Effector memory CD4-positive, alpha-beta T cell (primary cell): ENCODE data around the gene CTNNBL1.
"Not testable (repeated sequence)": the region's sequence is repeated elsewhere in the genome, so short reads cannot be mapped to it uniquely, and the experiment has no call there.

Source experiments
- DNase-seq, 3 donors: peaks; one replicate each; pipeline ENCODE4 v3.0.0-alpha.2; 2020
- H3K27ac ChIP-seq: 2 replicates; pipeline ENCODE4 v1.7.0; 2013; ENCODE audit warnings: mild to moderate bottlenecking, low read length, moderate library complexity; ENCODE audit not compliant: insufficient read depth, poor library complexity, severe bottlenecking
- H3K27me3 ChIP-seq: replicated peaks from 2 replicates; pipeline ENCODE4 v1.7.0; 2013; ENCODE audit warnings: mild to moderate bottlenecking, low read length; ENCODE audit not compliant: insufficient read depth, control insufficient read depth, poor library complexity, severe bottlenecking
- H3K36me3 ChIP-seq: 2 replicates; pipeline ENCODE4 v1.7.0; 2013; ENCODE audit warnings: mild to moderate bottlenecking, low read length, moderate library complexity; ENCODE audit not compliant: control insufficient read depth, insufficient read depth
- H3K4me1 ChIP-seq: 2 replicates; pipeline ENCODE4 v1.7.0; 2013; ENCODE audit warnings: low read length, mild to moderate bottlenecking; ENCODE audit not compliant: control insufficient read depth, insufficient read depth, poor library complexity, severe bottlenecking
- H3K4me3 ChIP-seq: 2 replicates; pipeline ENCODE4 v1.7.0; 2013; ENCODE audit warnings: low read length, low read depth, mild to moderate bottlenecking; ENCODE audit not compliant: insufficient read depth, poor library complexity, severe bottlenecking
- H3K9me3 ChIP-seq: 2 replicates; pipeline ENCODE4 v1.7.0; 2013; ENCODE audit warnings: mild to moderate bottlenecking, low read length, moderate library complexity; ENCODE audit not compliant: control insufficient read depth

The CTNNBL1 gene

DNA sequence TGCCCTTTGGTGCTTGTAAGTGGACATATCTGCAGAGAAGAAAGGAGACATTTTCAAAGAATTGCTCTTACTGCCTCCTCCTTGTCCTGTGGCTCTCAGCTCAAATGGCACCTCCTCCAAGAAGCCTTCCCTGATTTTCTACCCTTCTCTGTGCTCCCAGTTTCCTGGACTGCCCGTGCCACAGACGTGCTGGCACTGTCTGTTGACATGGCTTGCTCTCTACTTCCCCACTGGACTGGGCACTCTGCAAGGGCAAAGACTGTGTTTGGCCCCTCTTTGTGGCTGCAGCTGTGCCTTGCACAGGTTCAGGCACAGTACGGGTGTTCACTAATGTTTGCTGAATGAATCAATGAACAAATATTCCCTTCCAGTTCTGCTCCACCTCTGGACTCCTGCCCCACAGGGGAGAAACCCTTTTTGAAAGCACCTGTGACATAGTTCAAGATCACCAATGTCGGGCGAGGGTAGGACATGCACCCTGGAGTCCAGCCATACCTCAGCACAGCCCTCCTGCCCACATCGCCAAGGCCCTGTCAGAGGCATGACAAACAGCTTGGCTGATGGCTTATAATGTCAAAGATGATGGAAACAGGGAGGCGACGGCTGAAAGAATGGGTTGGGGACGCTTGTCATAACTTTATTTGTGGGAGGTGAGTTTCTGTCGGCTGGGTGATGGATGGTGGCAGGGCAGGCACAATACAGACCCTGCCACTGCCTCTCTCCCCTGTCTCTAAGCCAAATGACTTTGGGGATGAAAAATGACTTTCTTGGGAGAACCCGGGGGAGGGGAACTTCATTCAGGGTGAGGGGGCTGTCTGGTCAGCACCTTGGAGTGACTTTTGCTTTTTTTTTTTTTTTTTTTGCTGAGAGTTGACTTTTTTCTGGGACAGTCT lies 15.6 kb upstream of the CTNNBL1 start:
- Histone ChIP-seq H3K36me3 (no peaks in the 10 kb centered on the region), H3K27me3 (no peaks in the 10 kb centered on the region), H3K9me3 (no peaks in the 10 kb centered on the region), H3K4me1 (no peaks in the 10 kb centered on the region), H3K27ac (no peak overlapping the region), H3K4me3 (no peak overlapping the region)
- no peak for DNase-seq

DNA sequence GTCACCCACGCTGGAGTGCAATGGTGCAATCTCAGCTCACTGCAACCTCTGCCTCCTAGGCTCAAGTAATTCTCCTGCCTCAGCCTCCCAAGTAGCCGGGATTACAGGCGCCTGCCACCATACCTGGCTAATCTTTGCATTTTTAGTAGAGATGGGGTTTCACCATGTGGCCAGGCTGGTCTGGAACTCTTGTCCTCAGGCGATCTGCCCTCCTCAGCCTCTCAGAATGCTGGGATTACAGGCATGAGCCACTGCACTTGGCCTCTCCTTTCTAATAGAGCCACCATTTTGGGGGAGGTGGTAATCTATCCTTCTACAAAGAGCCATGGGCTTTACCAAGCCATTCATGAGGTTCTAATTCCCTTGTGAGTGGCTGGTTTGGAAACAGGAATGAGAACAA lies 14.1 kb upstream of the CTNNBL1 start:
- H3K4me1 ChIP-seq, H3K4me3 ChIP-seq, H3K27ac ChIP-seq, H3K9me3 ChIP-seq, DNase-seq, H3K27me3 ChIP-seq, H3K36me3 ChIP-seq: not testable (repeated sequence)

DNA sequence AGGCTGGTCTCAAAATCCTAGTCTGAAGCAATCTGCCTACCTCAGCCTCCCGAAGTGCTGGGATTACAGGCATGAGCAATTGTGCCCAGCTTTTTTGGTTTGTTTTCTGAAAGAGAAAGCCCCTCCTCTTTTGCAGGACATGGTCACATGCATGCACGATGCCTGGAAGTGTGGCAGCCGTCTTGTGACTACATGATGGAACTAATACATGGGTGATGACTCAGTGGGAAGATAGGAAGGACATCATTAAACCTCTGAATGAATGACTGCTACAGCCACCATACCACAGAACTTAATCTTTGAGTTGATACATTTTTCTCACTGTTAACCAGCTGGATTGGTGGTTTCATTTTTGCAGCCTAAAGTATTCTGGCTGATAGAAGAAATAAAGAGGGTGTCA lies 13.4 kb upstream of the CTNNBL1 start:
- Histone ChIP-seq H3K4me1 (no peaks in the 10 kb centered on the region), H3K4me3 (no peak overlapping the region), H3K27ac (no peak overlapping the region), H3K36me3 (no peaks in the 10 kb centered on the region), H3K27me3 (no peaks in the 10 kb centered on the region), H3K9me3 (no peaks in the 10 kb centered on the region)
- DNase-seq = no peak

DNA sequence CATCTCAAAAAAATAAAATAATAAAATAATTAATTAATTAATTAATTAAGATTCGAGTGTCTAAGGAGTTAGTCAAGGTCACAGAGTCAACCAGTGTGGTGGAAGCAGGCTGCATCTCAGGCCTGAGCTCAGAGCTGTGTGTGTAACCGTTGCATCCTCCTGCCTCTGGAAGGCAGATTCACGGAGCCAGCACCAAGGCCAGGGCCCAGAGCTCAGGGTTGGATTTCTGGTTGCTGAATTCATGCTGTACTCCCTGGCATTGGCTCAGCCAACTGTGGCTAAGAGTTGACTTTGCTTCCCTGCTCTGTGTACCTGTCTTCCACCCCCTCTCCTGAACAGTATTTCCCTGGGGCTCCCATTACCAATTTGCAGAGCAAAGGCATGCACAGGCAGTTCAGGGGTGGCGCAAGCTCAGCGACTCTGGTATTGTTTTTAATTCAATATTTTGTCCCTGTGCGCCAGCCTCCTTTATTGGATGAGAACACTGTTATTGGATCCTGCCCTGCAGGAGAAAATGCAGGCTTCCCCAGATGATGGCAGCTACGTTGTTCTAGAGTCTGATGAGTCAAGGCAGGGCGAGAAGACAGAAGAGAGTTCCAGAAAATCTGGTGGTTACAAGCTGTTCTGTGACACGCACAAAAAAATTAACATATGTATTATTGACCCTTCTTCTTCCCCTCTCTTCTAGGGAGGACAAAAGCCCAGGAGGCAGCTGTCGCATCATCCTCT lies 12.3 kb upstream of the CTNNBL1 start:
- Histone ChIP-seq H3K27ac (no peak overlapping the region), H3K4me1 (no peaks in the 10 kb centered on the region), H3K9me3 (no peaks in the 10 kb centered on the region), H3K27me3 (no peaks in the 10 kb centered on the region), H3K4me3 (no peak overlapping the region), H3K36me3 (no peaks in the 10 kb centered on the region)
- DNase-seq = no peak

DNA sequence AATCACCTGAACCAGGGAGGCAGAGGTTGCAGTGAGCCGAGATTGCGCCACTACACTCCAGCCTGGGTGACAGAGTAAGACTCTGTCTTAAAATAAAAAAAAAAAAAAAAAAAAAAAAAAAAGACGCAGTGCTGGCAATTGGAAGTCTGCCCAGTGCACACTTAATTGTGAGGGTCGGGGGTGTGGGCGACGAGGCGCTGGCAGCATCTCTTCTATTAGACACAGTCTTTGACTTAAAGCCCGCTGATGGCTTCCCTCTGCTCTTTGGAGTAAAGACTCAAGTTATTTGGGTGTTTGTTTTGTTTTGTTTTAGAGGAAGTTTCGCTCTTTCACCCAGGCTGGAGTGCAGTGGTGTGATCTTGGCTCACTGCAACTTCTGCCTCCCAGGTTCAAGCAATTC lies 10.7 kb upstream of the CTNNBL1 start:
- not testable (repeated sequence) for H3K4me1 ChIP-seq, DNase-seq, H3K27ac ChIP-seq, H3K9me3 ChIP-seq, H3K4me3 ChIP-seq, H3K36me3 ChIP-seq, H3K27me3 ChIP-seq

DNA sequence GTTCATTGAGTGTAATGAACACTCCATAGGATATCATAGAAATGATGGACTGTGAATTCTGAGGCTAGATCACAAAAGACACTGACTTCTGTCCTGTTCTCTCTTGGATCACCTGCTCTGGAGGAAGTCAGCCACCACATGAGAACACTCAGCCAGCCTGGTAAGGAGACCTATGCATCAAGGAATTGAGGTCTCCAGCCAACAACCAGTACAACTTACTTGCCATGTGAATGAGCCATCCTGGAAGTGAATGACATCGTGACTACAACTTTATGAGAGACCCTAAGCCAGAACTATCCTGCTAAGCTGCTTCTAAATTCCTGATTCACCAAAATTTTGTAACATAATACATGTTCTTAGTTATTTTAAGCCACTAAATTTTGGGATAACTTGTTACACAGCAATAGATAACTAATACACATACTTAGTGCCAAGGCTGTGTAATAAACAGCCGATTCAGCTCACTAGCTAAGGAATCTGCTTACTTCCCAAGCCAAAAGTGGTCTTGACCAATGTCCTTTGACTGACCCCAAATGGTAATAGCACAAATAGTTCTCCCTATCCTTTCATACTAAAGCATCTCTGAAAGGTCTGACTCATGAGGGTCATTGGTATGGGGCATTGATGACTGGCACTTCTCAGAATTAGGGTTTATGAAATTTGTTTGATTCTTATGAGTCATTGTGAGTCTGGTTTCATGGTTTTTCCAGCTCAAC lies 6.9 kb upstream of the CTNNBL1 start:
- H3K9me3 ChIP-seq = no peaks in the 10 kb centered on the region
- no peak overlapping the region for H3K4me3 ChIP-seq
- H3K27ac ChIP-seq = no peak overlapping the region
- peaks cover 3% of the 10 kb centered on the region for H3K27me3 ChIP-seq
- DNase-seq = no peak
- H3K4me1 ChIP-seq = no peaks in the 10 kb centered on the region
- no peaks in the 10 kb centered on the region for H3K36me3 ChIP-seq

DNA sequence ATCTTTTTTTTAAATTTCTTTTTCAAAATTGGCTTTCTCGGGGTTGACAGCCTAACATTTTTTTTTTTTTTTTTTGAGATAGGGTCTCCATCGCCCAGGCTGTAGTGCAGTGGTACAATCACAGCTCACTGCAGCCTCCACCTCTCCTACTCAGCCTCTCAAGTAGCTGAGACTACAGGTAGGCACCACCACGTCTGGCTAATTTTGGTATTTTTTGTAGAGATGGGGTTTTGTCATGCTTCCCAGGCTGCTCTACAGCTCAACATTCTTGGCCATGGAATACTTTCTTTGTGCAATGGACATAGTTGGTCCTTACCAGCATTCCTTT lies 6.4 kb upstream of the CTNNBL1 start:
- no peaks in the 10 kb centered on the region for H3K9me3 ChIP-seq
- H3K36me3 ChIP-seq = no peaks in the 10 kb centered on the region
- H3K27ac ChIP-seq = no peak overlapping the region
- peaks cover 3% of the 10 kb centered on the region for H3K27me3 ChIP-seq
- no peak for DNase-seq
- H3K4me3 ChIP-seq = no peak overlapping the region
- H3K4me1 ChIP-seq = no peaks in the 10 kb centered on the region

DNA sequence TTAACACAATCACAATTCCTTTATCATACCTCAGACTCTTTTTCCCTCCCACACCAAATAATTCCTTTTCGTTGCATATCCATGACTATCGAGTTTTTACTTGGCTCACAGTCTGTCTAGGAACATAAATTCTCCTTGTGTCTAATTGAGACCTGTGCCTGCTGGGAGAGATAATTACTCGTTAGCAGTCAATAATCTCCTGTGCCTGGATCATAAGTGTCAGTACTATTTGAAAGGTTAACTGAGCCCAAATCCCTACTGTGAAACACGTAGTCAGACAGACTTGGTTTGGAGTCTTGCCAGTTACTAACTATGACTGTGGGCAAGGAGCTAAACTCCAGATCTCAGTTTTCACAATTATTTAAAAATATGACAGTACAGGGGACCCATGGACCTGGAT lies 5.7 kb upstream of the CTNNBL1 start:
- peaks cover 3% of the 10 kb centered on the region for H3K27me3 ChIP-seq
- DNase-seq = no peak
- H3K9me3 ChIP-seq = no peaks in the 10 kb centered on the region
- H3K27ac ChIP-seq = no peak overlapping the region
- H3K4me3 ChIP-seq = no peak overlapping the region
- H3K4me1 ChIP-seq = no peaks in the 10 kb centered on the region
- no peaks in the 10 kb centered on the region for H3K36me3 ChIP-seq

DNA sequence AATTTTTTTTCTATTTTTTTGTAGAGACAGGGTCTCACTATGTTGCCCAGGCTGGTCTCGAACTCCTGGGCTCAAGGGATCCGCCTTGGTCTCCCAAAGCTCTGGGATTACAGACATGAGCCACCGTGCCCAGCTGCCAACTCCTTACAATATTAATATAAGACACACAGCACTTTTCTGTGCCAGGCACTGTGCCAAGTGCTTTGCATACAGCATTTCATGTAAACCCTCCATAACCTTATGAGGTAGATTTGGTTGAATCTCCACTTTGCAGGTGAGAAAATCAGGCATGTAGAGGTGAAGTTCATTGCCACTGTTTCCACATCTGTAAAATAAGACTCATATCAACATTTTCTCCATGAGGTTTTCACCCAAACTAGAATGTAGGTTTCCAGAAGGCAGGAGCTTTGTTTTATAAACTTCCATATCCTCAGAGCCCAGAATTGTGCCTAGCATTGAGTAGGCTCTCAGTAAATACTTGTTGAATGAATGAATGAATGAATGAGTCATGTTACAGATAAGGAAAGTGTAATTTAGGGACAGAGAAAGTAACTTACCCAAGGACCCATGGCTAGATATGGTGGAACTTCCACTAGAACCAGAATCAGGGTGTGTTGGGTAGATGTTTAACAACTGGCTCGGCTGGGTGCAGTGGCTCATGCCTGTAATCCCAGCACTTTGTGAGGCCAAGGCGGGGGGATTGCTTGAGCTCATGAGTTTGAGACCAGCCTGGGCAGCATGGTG lies 3.0 kb upstream of the CTNNBL1 start:
- no peak overlapping the region for H3K27ac ChIP-seq
- peaks cover 3% of the 10 kb centered on the region for H3K27me3 ChIP-seq
- DNase-seq = no peak
- H3K36me3 ChIP-seq = no peaks in the 10 kb centered on the region
- no peak overlapping the region for H3K4me3 ChIP-seq
- H3K9me3 ChIP-seq = no peaks in the 10 kb centered on the region
- H3K4me1 ChIP-seq = peaks cover 9% of the 10 kb centered on the region
